HEK293 (cell line): ENCODE measurements around the gene PLD5.

Experiments used
- CTCF ChIA-PET: fragments of 350-600 bp; formaldehyde crosslinking; extraction: SDS; loops from one replicate; lab custom pipeline; 2021; ENCODE audit warnings: antibody characterized with exemption; lab: Yijun Ruan, JAX
- POLR2A ChIA-PET: fragments of 300-600 bp; formaldehyde crosslinking; extraction: SDS; loops from one replicate; lab custom pipeline; 2020; ENCODE audit warnings: antibody characterized with exemption, inconsistent platforms; lab: Yijun Ruan, JAX
- H3K27ac ChIP-seq: fragments of 200-500 bp; sonication (Bioruptor generic); 2 replicates; pipeline ENCODE4 v1.5.1; 2014; ENCODE audit warnings: low read depth, low read length, control low read depth, inconsistent platforms; ENCODE audit errors: extremely low read depth
- H3K36me3 ChIP-seq, 2 experiments: fragments of 200-500 bp in 1 of 2; sonication (Bioruptor generic) in 1 of 2; 1 replicate in 1 of 2; 2 replicates in 1 of 2; pipeline ENCODE4 v1.5.1; 2014 to 2017; ENCODE audit warnings: inconsistent platforms in 2 of 2, low read length in 2 of 2; ENCODE audit not compliant: control insufficient read depth in 2 of 2, insufficient read depth in 1 of 2
- H3K4me1 ChIP-seq: fragments of 200-500 bp; sonication (Bioruptor generic); 2 replicates; pipeline ENCODE4 v1.5.1; 2014; ENCODE audit warnings: mild to moderate bottlenecking, low read length, inconsistent platforms; ENCODE audit not compliant: control insufficient read depth, insufficient read depth
- H3K4me3 ChIP-seq: 2 replicates; pipeline ENCODE4 v1.5.1; 2011; ENCODE audit warnings: low read depth, mild to moderate bottlenecking, control low read depth, low read length, moderate library complexity
- H3K9me3 ChIP-seq: fragments of 200-500 bp; sonication (Bioruptor generic); 2 replicates; pipeline ENCODE4 v1.5.1; 2014; ENCODE audit warnings: low read depth, low read length, inconsistent platforms; ENCODE audit not compliant: control insufficient read depth, insufficient read depth
- BCL11B ChIP-seq: fragments of 450-650 bp; formaldehyde crosslinking; IDR thresholded peaks from 2 replicates; pipeline ENCODE4 v1.5.1; 2016; ENCODE audit warnings: low read depth, missing biosample characterization, missing genetic modification characterization
- HOXC10 ChIP-seq: sonication (generic); formaldehyde crosslinking; IDR thresholded peaks from 2 replicates; pipeline ENCODE4 v1.8.1; 2023; ENCODE audit warnings: mild to moderate bottlenecking, missing genetic modification reagents
- IKZF3 ChIP-seq: fragments of 450-650 bp; IDR thresholded peaks from 2 replicates; pipeline ENCODE4 v1.5.0; 2018; ENCODE audit warnings: missing biosample characterization, mild to moderate bottlenecking, missing genetic modification characterization, moderate library complexity
- MEIS1 ChIP-seq: sonication (generic); formaldehyde crosslinking; IDR thresholded peaks from 2 replicates; pipeline ENCODE4 v1.8.1; 2022; ENCODE audit warnings: missing genetic modification reagents, mild to moderate bottlenecking, borderline replicate concordance
- SCRT1 ChIP-seq: fragments of 450-650 bp; formaldehyde crosslinking; IDR thresholded peaks from 2 replicates; pipeline ENCODE4 v1.5.1; 2016; ENCODE audit warnings: missing biosample characterization, missing genetic modification characterization, borderline replicate concordance
- TCF7L2 ChIP-seq: IDR thresholded peaks from 2 replicates; pipeline ENCODE4 v1.6.1; 2011; ENCODE audit warnings: low read depth, mild to moderate bottlenecking, inconsistent platforms, low read length, moderate library complexity, borderline replicate concordance
- ZBTB1 ChIP-seq: fragments of 450-650 bp; formaldehyde crosslinking; IDR thresholded peaks from 2 replicates; pipeline ENCODE4 v1.5.1; 2016; ENCODE audit warnings: missing biosample characterization, missing genetic modification characterization
- ZBTB48 ChIP-seq: fragments of 450-650 bp; formaldehyde crosslinking; IDR thresholded peaks from 2 replicates; pipeline ENCODE4 v1.5.1; 2016; ENCODE audit warnings: missing biosample characterization, missing genetic modification characterization
- ZNF121 ChIP-seq: fragments of 450-650 bp; formaldehyde crosslinking; IDR thresholded peaks from 2 replicates; pipeline ENCODE4 v1.5.1; 2016; ENCODE audit warnings: missing biosample characterization, missing genetic modification characterization
- ZNF132 ChIP-seq: fragments of 450-650 bp; formaldehyde crosslinking; IDR thresholded peaks from 2 replicates; pipeline ENCODE4 v1.5.1; 2017; ENCODE audit warnings: missing biosample characterization, missing genetic modification characterization, borderline replicate concordance
- ZNF169 ChIP-seq: fragments of 450-650 bp; formaldehyde crosslinking; IDR thresholded peaks from 2 replicates; pipeline ENCODE4 v1.5.1; 2016; ENCODE audit warnings: missing biosample characterization, missing genetic modification characterization
- ZNF266 ChIP-seq: fragments of 450-650 bp; formaldehyde crosslinking; IDR thresholded peaks from 2 replicates; pipeline ENCODE4 v1.5.1; 2016; ENCODE audit warnings: missing biosample characterization, missing genetic modification characterization, low read depth
- ZNF324 ChIP-seq: fragments of 450-650 bp; formaldehyde crosslinking; IDR thresholded peaks from 2 replicates; pipeline ENCODE4 v1.5.1; 2016; ENCODE audit warnings: missing biosample characterization, missing genetic modification characterization
- ZNF394 ChIP-seq: fragments of 450-650 bp; formaldehyde crosslinking; IDR thresholded peaks from 2 replicates; pipeline ENCODE4 v1.5.1; 2016; ENCODE audit warnings: missing biosample characterization, missing genetic modification characterization, mild to moderate bottlenecking, moderate library complexity, borderline replicate concordance
- ZNF426 ChIP-seq: fragments of 450-650 bp; formaldehyde crosslinking; IDR thresholded peaks from 2 replicates; pipeline ENCODE4 v1.5.1; 2017; ENCODE audit warnings: missing biosample characterization, missing genetic modification characterization, mild to moderate bottlenecking, inconsistent platforms, moderate library complexity
- ZNF48 ChIP-seq: fragments of 450-650 bp; formaldehyde crosslinking; IDR thresholded peaks from 2 replicates; pipeline ENCODE4 v1.5.1; 2016; ENCODE audit warnings: missing biosample characterization, missing genetic modification characterization
- ZNF529 ChIP-seq: fragments of 450-650 bp; formaldehyde crosslinking; IDR thresholded peaks from 2 replicates; pipeline ENCODE4 v1.5.1; 2017; ENCODE audit warnings: missing genetic modification characterization, missing biosample characterization; ENCODE audit not compliant: insufficient replicate concordance
- ZNF558 ChIP-seq: fragments of 450-650 bp; formaldehyde crosslinking; IDR thresholded peaks from 2 replicates; pipeline ENCODE4 v1.5.1; 2016; ENCODE audit warnings: missing biosample characterization, missing genetic modification characterization
- ZNF560 ChIP-seq: fragments of 450-650 bp; formaldehyde crosslinking; IDR thresholded peaks from 2 replicates; pipeline ENCODE4 v1.5.1; 2017; ENCODE audit warnings: missing biosample characterization, missing genetic modification characterization, borderline replicate concordance
- ZNF585B ChIP-seq: fragments of 450-650 bp; formaldehyde crosslinking; IDR thresholded peaks from 2 replicates; pipeline ENCODE4 v1.5.1; 2016; ENCODE audit warnings: missing biosample characterization, missing genetic modification characterization
- ZNF600 ChIP-seq: fragments of 450-650 bp; formaldehyde crosslinking; IDR thresholded peaks from 2 replicates; pipeline ENCODE4 v1.5.1; 2016; ENCODE audit warnings: missing biosample characterization, missing genetic modification characterization
- ZNF610 ChIP-seq: fragments of 450-650 bp; formaldehyde crosslinking; IDR thresholded peaks from 2 replicates; pipeline ENCODE4 v1.5.1; 2016; ENCODE audit warnings: missing biosample characterization, missing genetic modification characterization, borderline replicate concordance
- ZNF707 ChIP-seq: fragments of 450-650 bp; formaldehyde crosslinking; IDR thresholded peaks from 2 replicates; pipeline ENCODE4 v1.5.1; 2016; ENCODE audit warnings: missing biosample characterization, missing genetic modification characterization
- ZNF776 ChIP-seq: fragments of 450-650 bp; formaldehyde crosslinking; IDR thresholded peaks from 2 replicates; pipeline ENCODE4 v1.5.0; 2017; ENCODE audit warnings: missing biosample characterization, missing genetic modification characterization, borderline replicate concordance
- ZNF785 ChIP-seq: fragments of 450-650 bp; formaldehyde crosslinking; IDR thresholded peaks from 2 replicates; pipeline ENCODE4 v1.5.1; 2016; ENCODE audit warnings: missing biosample characterization, missing genetic modification characterization
- ZSCAN16 ChIP-seq: fragments of 450-650 bp; formaldehyde crosslinking; IDR thresholded peaks from 2 replicates; pipeline ENCODE4 v1.5.1; 2016; ENCODE audit warnings: missing biosample characterization, missing genetic modification characterization
- TF ChIP-seq, protein P1 (sequence below): fragments of 450-650 bp; formaldehyde crosslinking; IDR thresholded peaks from 2 replicates; pipeline ENCODE4 v1.5.1; 2016; ENCODE audit warnings: missing biosample characterization, missing genetic modification characterization
- TF ChIP-seq, protein P2 (sequence below): fragments of 450-650 bp; formaldehyde crosslinking; IDR thresholded peaks from 2 replicates; pipeline ENCODE4 v1.5.1; 2016; ENCODE audit warnings: missing biosample characterization, missing genetic modification characterization
- TF ChIP-seq, protein P3 (sequence below): fragments of 450-650 bp; formaldehyde crosslinking; IDR thresholded peaks from 2 replicates; pipeline ENCODE4 v1.5.1; 2016; ENCODE audit warnings: missing biosample characterization, missing genetic modification characterization
- TF ChIP-seq, protein P4 (sequence below): fragments of 450-650 bp; IDR thresholded peaks from 2 replicates; pipeline ENCODE4 v1.5.1; 2018; ENCODE audit warnings: missing biosample characterization, missing genetic modification characterization

The PLD5 gene

DNA sequence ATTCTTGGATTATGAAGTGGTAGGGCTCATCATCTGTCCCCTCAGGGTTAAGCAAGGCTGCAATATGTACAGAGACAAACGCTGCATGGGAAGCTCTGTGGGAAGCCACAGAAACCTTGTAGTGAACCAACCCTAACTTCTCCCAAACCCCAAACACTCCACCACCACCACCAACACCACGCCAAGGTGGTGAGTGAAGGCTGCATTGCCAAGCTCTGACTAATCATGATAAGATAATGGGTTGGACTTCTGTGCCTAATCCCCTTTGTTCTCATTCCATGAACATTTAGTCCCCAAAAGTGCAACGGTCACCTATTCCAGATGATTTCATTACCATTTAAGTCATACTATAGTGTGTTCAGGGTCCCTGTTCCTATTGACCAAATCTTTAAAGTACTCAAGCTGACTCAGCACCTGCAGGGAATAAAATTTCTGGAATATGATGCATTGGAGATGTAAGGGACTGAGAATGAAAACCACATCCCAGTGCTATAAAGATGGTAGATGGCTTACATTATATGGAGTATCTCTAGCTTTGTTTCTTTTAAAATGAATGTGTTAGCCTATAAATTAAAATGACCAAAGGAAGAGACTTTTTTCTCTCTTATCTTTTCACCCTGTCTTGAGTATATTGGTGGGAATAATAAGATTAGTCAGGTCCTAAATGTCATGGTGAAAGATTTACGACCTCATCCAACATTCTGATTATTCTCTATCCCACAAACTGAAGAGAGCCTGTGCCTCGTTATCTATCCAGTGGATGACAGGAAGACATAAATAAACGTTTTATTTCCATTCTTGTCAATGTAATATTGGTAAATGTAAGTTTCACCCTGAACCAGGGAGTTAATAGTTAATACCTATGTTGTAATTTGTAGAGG is 22.6 kb upstream of the PLD5 start:
- Histone ChIP-seq H3K36me3 (no peaks in the 10 kb centered on the region), H3K4me1 (no peaks in the 10 kb centered on the region), H3K9me3 (no peaks in the 10 kb centered on the region), H3K4me3 (no peak overlapping the region), H3K27ac (no peak overlapping the region)
- ChIA-PET POLR2A (no interaction called here), CTCF (no interaction called here)
- no peak for TF ChIP-seq HOXC10 (CRISPR knock-in tag)
- no peak for TF ChIP-seq ZNF121 (tag by site-specific recombination)
- no peak for TF ChIP-seq BCL11B (tag by site-specific recombination)
- no peak for TF ChIP-seq ZNF585B
- TF ChIP-seq ZBTB48 (tag by site-specific recombination), result no peak
- no peak for TF ChIP-seq ZNF610 (tag by site-specific recombination)
- no peak for TF ChIP-seq ZNF785 (tag by site-specific recombination)
- no peak for TF ChIP-seq IKZF3
- TF ChIP-seq ZNF560 (tag by site-specific recombination), result no peak
- no peak for TF ChIP-seq ZNF266 (tag by site-specific recombination)
- TF ChIP-seq, protein P1, sequence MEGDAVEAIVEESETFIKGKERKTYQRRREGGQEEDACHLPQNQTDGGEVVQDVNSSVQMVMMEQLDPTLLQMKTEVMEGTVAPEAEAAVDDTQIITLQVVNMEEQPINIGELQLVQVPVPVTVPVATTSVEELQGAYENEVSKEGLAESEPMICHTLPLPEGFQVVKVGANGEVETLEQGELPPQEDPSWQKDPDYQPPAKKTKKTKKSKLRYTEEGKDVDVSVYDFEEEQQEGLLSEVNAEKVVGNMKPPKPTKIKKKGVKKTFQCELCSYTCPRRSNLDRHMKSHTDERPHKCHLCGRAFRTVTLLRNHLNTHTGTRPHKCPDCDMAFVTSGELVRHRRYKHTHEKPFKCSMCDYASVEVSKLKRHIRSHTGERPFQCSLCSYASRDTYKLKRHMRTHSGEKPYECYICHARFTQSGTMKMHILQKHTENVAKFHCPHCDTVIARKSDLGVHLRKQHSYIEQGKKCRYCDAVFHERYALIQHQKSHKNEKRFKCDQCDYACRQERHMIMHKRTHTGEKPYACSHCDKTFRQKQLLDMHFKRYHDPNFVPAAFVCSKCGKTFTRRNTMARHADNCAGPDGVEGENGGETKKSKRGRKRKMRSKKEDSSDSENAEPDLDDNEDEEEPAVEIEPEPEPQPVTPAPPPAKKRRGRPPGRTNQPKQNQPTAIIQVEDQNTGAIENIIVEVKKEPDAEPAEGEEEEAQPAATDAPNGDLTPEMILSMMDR (tag by site-specific recombination), result no peak
- TF ChIP-seq ZSCAN16 (tag by site-specific recombination), result no peak
- no peak for TF ChIP-seq ZBTB1
- no peak for TF ChIP-seq ZNF394
- TF ChIP-seq, protein P2, sequence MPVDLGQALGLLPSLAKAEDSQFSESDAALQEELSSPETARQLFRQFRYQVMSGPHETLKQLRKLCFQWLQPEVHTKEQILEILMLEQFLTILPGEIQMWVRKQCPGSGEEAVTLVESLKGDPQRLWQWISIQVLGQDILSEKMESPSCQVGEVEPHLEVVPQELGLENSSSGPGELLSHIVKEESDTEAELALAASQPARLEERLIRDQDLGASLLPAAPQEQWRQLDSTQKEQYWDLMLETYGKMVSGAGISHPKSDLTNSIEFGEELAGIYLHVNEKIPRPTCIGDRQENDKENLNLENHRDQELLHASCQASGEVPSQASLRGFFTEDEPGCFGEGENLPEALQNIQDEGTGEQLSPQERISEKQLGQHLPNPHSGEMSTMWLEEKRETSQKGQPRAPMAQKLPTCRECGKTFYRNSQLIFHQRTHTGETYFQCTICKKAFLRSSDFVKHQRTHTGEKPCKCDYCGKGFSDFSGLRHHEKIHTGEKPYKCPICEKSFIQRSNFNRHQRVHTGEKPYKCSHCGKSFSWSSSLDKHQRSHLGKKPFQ (tag by site-specific recombination), result no peak
- no peak for TF ChIP-seq ZNF48 (tag by site-specific recombination)
- TF ChIP-seq ZNF169, result no peak
- TF ChIP-seq ZNF529 (tag by site-specific recombination), result no peak
- no peak for TF ChIP-seq SCRT1 (tag by site-specific recombination)
- no peak for TF ChIP-seq ZNF324 (tag by site-specific recombination)

DNA sequence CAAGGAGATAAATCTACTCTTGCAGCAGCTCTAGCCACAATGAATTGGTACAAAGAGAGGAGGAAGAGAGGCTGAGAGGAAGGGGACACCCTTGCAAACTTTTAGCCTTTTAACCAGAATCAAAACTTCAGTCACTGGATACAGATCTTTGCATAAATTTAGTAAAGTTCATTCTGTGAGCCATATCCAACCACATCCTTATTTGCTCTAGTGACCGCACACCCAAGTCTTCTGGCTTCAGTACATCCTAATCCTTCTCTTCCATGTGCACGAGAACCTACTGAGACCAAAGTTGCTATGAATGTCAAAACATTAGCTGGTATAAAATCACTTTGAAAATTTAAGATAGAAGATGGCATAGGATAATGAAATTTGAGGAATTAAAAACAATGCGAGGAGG is 21.9 kb upstream of the PLD5 start:
- POLR2A ChIA-PET, result no interaction called here
- H3K27ac ChIP-seq, result no peak overlapping the region
- no peak overlapping the region for H3K4me3 ChIP-seq
- H3K4me1 ChIP-seq, result no peaks in the 10 kb centered on the region
- no peaks in the 10 kb centered on the region for H3K36me3 ChIP-seq
- H3K9me3 ChIP-seq, result no peaks in the 10 kb centered on the region
- CTCF ChIA-PET, result no interaction called here
- TF ChIP-seq, protein P3, sequence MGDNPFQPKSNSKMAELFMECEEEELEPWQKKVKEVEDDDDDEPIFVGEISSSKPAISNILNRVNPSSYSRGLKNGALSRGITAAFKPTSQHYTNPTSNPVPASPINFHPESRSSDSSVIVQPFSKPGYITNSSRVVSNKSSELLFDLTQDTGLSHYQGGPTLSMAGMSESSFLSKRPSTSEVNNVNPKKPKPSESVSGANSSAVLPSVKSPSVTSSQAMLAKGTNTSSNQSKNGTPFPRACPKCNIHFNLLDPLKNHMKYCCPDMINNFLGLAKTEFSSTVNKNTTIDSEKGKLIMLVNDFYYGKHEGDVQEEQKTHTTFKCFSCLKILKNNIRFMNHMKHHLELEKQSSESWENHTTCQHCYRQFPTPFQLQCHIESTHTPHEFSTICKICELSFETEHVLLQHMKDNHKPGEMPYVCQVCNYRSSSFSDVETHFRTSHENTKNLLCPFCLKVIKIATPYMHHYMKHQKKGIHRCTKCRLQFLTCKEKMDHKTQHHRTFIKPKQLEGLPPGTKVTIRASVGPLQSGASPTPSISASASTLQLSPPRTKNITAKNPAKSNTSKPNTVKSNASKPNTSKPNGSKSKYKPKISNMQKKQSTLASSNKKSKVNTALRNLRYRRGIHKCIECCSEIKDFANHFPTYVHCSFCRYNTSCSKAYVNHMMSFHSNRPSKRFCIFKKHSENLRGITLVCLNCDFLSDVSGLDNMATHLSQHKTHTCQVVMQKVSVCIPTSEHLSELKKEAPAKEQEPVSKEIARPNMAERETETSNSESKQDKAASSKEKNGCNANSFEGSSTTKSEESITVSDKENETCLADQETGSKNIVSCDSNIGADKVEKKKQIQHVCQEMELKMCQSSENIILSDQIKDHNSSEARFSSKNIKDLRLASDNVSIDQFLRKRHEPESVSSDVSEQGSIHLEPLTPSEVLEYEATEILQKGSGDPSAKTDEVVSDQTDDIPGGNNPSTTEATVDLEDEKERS (tag by site-specific recombination), result no peak
- TF ChIP-seq TCF7L2 (no peak), ZNF707 (tag by site-specific recombination) (no peak), ZNF426 (tag by site-specific recombination) (no peak), ZNF600 (tag by site-specific recombination) (no peak), MEIS1 (CRISPR knock-in tag) (no peak), ZNF776 (no peak), ZNF558 (tag by site-specific recombination) (no peak), ZNF132 (tag by site-specific recombination) (no peak)
- TF ChIP-seq, protein P4, sequence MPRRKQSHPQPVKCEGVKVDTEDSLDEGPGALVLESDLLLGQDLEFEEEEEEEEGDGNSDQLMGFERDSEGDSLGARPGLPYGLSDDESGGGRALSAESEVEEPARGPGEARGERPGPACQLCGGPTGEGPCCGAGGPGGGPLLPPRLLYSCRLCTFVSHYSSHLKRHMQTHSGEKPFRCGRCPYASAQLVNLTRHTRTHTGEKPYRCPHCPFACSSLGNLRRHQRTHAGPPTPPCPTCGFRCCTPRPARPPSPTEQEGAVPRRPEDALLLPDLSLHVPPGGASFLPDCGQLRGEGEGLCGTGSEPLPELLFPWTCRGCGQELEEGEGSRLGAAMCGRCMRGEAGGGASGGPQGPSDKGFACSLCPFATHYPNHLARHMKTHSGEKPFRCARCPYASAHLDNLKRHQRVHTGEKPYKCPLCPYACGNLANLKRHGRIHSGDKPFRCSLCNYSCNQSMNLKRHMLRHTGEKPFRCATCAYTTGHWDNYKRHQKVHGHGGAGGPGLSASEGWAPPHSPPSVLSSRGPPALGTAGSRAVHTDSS (tag by site-specific recombination), result no peak
